Stimulated activated CD4-positive, alpha-beta T cell treated with anti-CD3 and anti-CD28 coated beads, Interleukin-4, amount 100 ng/mL, for 24 hours (primary cell): Measurements from ENCODE around the gene C4orf17.
A peak's percentile ranks its signal among the peaks of the same experiment; 100 is the strongest.
"Not testable (repeated sequence)": the region's sequence is repeated elsewhere in the genome, so short reads cannot be mapped to it uniquely, and the experiment has no call there.

ENCODE experiments used
- DNase-seq: peaks from one replicate; pipeline ENCODE4 v3.0.0-alpha.2; 2020

Gene C4orf17

GRCh38 chr4:99510721-99511120 is at the start of gene C4orf17:
Gene C4orf17, plus strand, starts transcription at chr4:99511021. Its CDS starts 2,061 bp downstream, at chr4:99513082.
- DNase-seq = no peak

- no peak for DNase-seq
Observed at GRCh38 chr4:99461623-99462401, 49.0 kb upstream of the C4orf17 start.

DNA sequence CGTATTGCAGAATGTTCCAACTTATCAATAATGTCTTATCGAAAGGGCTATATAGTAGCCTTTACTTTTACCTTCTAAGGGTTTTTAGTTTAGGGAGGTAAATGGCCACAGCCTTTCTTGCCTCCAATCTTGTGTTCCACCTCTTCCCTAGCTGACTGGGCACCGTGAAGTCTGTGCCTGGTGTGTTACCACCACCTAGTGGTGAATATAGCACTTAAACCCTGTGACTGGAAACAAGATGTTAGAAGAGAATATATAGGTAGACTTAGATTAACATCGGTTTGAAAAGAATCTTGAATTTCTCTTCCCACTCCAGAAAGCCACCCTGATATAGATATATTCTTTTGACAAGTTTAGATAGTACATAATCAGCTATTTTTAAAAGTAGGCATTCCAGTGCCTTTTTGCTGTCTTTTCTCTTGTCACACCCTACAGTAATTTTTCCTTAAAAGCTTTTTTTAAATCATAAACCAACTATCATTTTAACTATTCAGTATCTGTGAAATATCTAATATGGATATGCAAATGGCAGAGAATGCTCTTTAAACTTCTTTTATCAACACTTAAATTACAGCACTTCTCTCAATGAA is 47.9 kb upstream of the C4orf17 start:
- peak; percentile 50 for DNase-seq

DNA sequence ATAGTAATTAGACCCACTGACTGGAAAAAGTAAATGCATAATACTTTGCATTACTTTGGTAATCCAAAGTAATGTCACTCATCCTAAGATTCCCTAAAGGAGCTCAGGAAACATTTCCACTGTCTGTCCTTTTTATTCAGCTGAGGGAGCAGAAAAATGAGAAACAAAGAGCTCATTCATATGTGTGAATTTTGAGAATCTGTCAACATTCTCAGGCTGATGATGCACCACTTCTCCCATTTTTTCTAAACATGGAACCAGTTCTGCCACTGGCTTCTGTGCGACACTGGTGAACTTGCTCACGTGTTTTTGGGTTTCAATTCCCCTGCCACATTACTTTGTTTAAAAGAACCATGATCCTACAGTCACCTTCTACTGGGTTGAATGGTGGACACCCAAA is 47.3 kb upstream of the C4orf17 start:
- DNase-seq = no peak

DNA sequence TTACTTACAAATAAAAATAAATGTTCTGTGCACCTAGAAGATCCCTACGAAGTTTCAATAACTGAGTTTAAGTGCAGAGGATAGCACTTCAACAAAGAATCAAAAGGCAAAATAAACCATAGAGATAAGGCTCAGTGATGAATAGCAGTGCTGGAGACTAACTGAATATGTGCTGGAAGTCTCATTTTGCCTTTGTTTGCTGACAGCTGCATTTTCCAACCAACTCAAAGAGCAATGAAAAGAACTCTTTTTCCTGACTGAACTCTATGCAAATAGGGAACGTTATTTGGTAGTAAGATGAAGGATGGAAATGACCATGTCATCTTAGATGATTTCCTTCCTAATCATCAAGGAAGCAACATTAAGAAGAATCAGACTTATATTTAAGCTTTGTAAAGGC is 42.9 kb upstream of the C4orf17 start:
- no peak for DNase-seq

DNA sequence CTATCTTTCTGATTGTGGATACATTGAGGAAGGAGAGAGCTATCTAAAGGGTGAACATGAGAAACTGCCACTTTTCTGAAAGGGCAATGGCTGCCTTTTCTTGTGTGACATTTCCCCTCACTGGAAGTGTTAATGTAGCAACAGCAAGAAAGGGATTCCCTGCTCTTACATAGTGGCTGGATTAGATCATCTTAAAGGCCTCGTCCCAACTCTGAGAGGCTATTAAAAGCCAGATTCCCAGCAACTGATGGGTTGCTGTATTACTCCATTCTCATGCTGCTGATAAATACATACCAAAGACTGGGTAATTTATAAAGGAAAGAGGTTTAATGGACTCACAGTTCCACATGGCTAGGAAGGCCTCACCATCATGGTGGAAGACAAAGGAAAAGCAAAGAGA is 41.9 kb upstream of the C4orf17 start:
- DNase-seq = no peak

- DNase-seq = no peak
Observed at GRCh38 chr4:99471349-99471748, 39.5 kb upstream of the C4orf17 start.

GRCh38 chr4:99471896-99472295 is 38.9 kb upstream of the C4orf17 start:
- DNase-seq = no peak

- no peak for DNase-seq
Observed at GRCh38 chr4:99473131-99473530, 37.7 kb upstream of the C4orf17 start.

- DNase-seq = no peak
Observed at GRCh38 chr4:99483636-99484035, 27.2 kb upstream of the C4orf17 start.

- DNase-seq = no peak
Observed at GRCh38 chr4:99485212-99485611, 25.6 kb upstream of the C4orf17 start.

GRCh38 chr4:99486648-99487047 is 24.2 kb upstream of the C4orf17 start:
- DNase-seq = not testable (repeated sequence)

GRCh38 chr4:99490286-99490685 is 20.5 kb upstream of the C4orf17 start:
- no peak for DNase-seq

- DNase-seq = no peak
Observed at GRCh38 chr4:99504804-99505502, 5.9 kb upstream of the C4orf17 start.

DNA sequence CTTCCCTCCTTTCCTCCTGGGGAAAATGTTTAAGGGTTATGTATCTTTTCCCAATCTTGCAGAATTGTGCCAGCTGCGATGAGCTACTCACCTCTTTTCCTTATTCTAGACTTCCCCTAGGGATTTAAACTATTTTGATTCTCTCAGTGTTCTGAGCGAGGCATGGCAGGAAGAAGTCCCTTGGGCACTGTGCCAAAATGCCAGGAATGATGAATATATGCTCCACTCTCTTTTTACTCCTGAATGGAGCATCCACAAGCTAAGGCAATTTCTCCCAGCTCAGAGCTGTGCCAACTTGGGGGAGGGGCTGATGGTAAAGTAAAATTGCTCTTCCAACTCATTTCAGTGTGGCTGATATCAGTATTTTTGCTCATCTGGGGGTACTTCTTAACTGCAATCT is 4.0 kb upstream of the C4orf17 start:
- DNase-seq = no peak

- DNase-seq = no peak
Observed at GRCh38 chr4:99507349-99507748, 3.5 kb upstream of the C4orf17 start.

- peak; percentile 34 for DNase-seq
Observed at GRCh38 chr4:99507762-99508161, 3.1 kb upstream of the C4orf17 start.

DNA sequence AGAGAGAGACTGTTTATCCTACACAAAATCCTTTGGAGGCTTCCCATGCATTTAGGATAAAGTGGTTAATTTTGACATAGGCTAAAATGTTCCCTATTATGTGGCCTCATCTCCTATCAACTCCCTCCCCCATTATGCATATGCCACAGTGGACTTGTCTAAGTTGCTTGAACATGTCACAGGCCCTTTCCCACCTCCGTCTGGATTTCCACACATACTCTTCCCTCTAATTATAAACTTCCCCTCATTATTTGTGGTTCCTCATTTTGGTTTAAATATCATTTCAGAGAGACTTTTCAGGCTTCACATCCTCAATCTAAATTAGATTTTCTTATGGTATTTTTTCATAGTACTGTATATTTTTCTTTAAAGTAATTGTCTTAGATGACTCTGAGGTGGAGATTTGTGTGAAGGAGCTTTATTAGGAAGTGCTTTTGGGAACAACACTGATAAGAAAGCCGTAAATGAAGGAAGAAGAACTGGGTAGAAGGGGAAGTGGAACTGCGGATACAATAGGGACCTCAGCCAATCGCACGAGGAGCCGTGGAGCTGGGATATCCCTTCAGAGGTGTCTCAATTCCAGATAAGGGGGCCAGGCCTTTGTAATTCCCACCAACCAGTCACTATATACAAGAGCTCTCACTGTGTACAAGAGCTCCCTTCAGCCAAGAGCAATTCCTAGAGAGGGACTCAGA is 7.9 kb downstream of the C4orf17 start:
- no peak for DNase-seq

DNA sequence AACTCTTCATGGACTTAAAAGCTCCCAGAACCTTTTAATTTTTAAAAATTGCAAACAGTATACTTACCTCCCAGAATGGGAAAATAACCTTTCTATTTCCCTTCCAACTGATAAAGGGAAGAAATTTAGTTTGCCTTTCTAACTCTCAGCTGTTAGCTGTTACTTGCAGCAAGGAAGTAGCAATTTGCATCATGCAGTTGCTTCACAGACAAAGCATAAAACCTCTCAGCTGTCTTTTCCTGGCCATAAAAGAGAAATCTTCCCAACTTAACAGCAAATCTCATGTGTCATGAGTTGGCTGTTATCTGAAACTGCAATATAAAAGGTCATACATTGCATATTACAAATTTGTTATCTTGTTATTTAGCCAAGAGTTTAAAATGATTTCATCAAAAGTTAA is 18.4 kb downstream of the C4orf17 start:
- DNase-seq = no peak

- no peak for DNase-seq
Observed at GRCh38 chr4:99529956-99530355, 19.1 kb downstream of the C4orf17 start.

DNA sequence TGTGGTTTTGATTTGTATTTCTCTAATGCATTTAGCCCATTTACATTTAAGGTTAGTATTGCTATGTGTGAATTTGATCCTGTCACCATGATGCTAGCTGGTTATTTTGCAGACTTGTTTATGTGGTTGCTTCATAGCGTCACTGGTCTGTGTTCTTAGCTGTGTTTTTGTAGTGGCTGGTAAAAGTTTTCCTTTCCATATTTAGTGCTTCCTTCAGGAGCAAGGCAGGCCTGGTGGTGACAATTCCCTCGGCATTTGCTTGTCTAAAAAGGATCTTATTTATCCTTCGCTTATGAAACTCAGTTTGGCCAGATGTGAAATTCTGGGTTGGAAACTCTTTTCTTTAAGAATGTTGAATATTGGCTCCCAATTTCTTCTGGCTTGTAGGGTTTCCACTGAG is 23.9 kb downstream of the C4orf17 start:
- not testable (repeated sequence) for DNase-seq

DNA sequence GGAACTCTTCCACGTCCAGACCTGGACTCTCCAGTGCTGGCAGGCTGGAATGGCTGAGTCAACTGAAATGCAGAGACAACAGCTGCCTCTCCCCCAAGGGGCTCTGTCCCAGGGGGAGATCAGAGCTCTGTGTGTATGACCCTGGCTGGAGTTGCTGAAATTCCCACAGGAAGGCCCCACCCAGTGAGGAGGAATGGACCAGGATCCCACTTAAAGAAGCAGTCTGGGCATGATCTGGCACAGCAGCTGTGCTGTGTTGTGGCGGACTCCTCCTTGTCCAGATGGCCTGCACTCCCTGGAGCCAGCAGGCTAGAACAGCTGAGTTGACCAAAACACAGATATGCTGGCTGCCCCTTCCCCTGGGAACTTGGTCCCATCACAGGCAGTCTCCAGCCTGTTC is 25.4 kb downstream of the C4orf17 start:
- DNase-seq = no peak

GRCh38 chr4:99536848-99537247 is 26.0 kb downstream of the C4orf17 start:
- no peak for DNase-seq

GRCh38 chr4:99537674-99538073 is 26.9 kb downstream of the C4orf17 start:
- DNase-seq = no peak
